HepG2 (cell line): ENCODE data around the gene STMN1. TPM values are rescaled to one million over a fixed set of nuclear protein-coding genes. Genes with fewer than 3 reads are reported as not detected.

ENCODE experiments used
- CENPT ChIP-seq: sonication (generic); formaldehyde crosslinking; IDR thresholded peaks from 2 replicates; pipeline ENCODE4 v1.8.0; 2022; ENCODE audit warnings: low read depth, mild to moderate bottlenecking, moderate library complexity, missing genetic modification reagents
- CREB1 ChIP-seq, 2 experiments: fragments of 450-650 bp in 1 of 2; IDR thresholded peaks; 2 replicates each; pipeline ENCODE4 v1.6.1; 2016 to 2017; ENCODE audit warnings: control low read depth in 1 of 2, mild to moderate bottlenecking in 1 of 2, missing compliant biosample characterization in 1 of 2, missing genetic modification characterization in 1 of 2
- HES4 ChIP-seq: sonication (generic); formaldehyde crosslinking; IDR thresholded peaks from 2 replicates; pipeline ENCODE4 v1.9.0; 2021; ENCODE audit warnings: mild to moderate bottlenecking, missing genetic modification reagents, borderline replicate concordance
- ISX ChIP-seq: sonication (generic); formaldehyde crosslinking; conservative IDR thresholded peaks from 2 replicates; pipeline ENCODE4 v1.5.0; 2020; ENCODE audit warnings: missing genetic modification reagents
- KDM1A ChIP-seq: IDR thresholded peaks from 2 replicates; pipeline ENCODE4 v1.6.1; 2016; ENCODE audit warnings: missing compliant biosample characterization
- MTF1 ChIP-seq: sonication (generic); formaldehyde crosslinking; IDR thresholded peaks from 2 replicates; pipeline ENCODE4 v1.5.0; 2020; ENCODE audit warnings: missing genetic modification reagents
- NCOA5 ChIP-seq: sonication (generic); formaldehyde crosslinking; IDR thresholded peaks from 2 replicates; pipeline ENCODE4 v1.4.0; 2020; ENCODE audit warnings: missing genetic modification reagents
- NFYC ChIP-seq: IDR thresholded peaks from 2 replicates; pipeline ENCODE4 v1.6.1; 2016; ENCODE audit warnings: missing genetic modification reagents, missing compliant biosample characterization
- POGZ ChIP-seq: sonication (generic); formaldehyde crosslinking; IDR thresholded peaks from 2 replicates; pipeline ENCODE4 v1.4.0; 2020; ENCODE audit warnings: mild to moderate bottlenecking, missing genetic modification reagents
- REPIN1 ChIP-seq: sonication (generic); formaldehyde crosslinking; IDR thresholded peaks from 2 replicates; pipeline ENCODE4 v1.8.0; 2022; ENCODE audit warnings: missing genetic modification reagents, low read depth, mild to moderate bottlenecking, borderline replicate concordance
- SP5 ChIP-seq: IDR thresholded peaks from 2 replicates; pipeline ENCODE4 v1.6.1; 2016; ENCODE audit warnings: low read depth, borderline replicate concordance
- YEATS2 ChIP-seq: sonication (generic); formaldehyde crosslinking; IDR thresholded peaks from 2 replicates; pipeline ENCODE4 v1.4.0; 2020; ENCODE audit warnings: missing genetic modification reagents, borderline replicate concordance
- ZBTB38 ChIP-seq: sonication (generic); formaldehyde crosslinking; IDR thresholded peaks from 2 replicates; pipeline ENCODE4 v1.5.1; 2020; ENCODE audit warnings: mild to moderate bottlenecking, missing genetic modification reagents
- ZNF224 ChIP-seq: sonication (generic); formaldehyde crosslinking; IDR thresholded peaks from 2 replicates; pipeline ENCODE4 v1.5.0; 2020; ENCODE audit warnings: mild to moderate bottlenecking, missing genetic modification reagents
- ZNF234 ChIP-seq: sonication (generic); formaldehyde crosslinking; conservative IDR thresholded peaks from 2 replicates; pipeline ENCODE4 v1.5.1; 2020; ENCODE audit warnings: mild to moderate bottlenecking, missing genetic modification reagents
- ZNF274 ChIP-seq: sonication (generic); formaldehyde crosslinking; IDR thresholded peaks from 2 replicates; pipeline ENCODE4 v1.5.1; 2020; ENCODE audit warnings: mild to moderate bottlenecking, missing genetic modification reagents
- ZNF333 ChIP-seq: sonication (generic); formaldehyde crosslinking; IDR thresholded peaks from 2 replicates; pipeline ENCODE4 v1.4.0; 2020; ENCODE audit warnings: mild to moderate bottlenecking, missing genetic modification reagents, borderline replicate concordance
- ZNF446 ChIP-seq: sonication (generic); formaldehyde crosslinking; IDR thresholded peaks from 2 replicates; pipeline ENCODE4 v1.5.0; 2020; ENCODE audit warnings: mild to moderate bottlenecking, missing genetic modification reagents
- ZNF562 ChIP-seq: sonication (generic); formaldehyde crosslinking; IDR thresholded peaks from 2 replicates; pipeline ENCODE4 v1.8.0; 2022; ENCODE audit warnings: missing genetic modification reagents, borderline replicate concordance
- ZNF616 ChIP-seq: sonication (generic); formaldehyde crosslinking; IDR thresholded peaks from 2 replicates; pipeline ENCODE4 v1.5.0; 2020; ENCODE audit warnings: low read depth, mild to moderate bottlenecking, missing genetic modification reagents
- ZNF792 ChIP-seq: IDR thresholded peaks from 2 replicates; pipeline ENCODE4 v1.6.1; 2016
- polyA plus RNA-seq, 8 experiments: library from polyadenylated mRNA; depleted of rRNA in 3 of 8; stranded (reverse) in 7 of 8; unstranded in 1 of 8; fragments of >200 nt; fragmentation: Illumina TruSeq in 4 of 8; extraction: Trizol in 4 of 8; gene quantifications; 2 replicates each; pipeline versions ENCODE4 v1.2.1 to v1.2.3, GENCODE V29; 2011 to 2016; ENCODE audit warnings: low read depth in 4 of 8, missing spikeins in 1 of 8, mixed read lengths in 1 of 8; ENCODE audit not compliant: insufficient read depth in 1 of 8
- total RNA-seq, 5 experiments: library from RNA; depleted of rRNA; stranded (reverse); fragments of >200 nt; fragmentation: Illumina TruSeq; extraction: Trizol; gene quantifications; 2 replicates each; pipeline ENCODE4 v1.2.3, GENCODE V29; 2016; ENCODE audit warnings: low read depth in 1 of 5
- TF ChIP-seq, protein P1 (sequence below): IDR thresholded peaks from 2 replicates; pipeline ENCODE4 v1.6.1; 2016; ENCODE audit warnings: missing compliant biosample characterization, missing genetic modification reagents, borderline replicate concordance
- TF ChIP-seq, protein P2 (sequence below): sonication (generic); formaldehyde crosslinking; IDR thresholded peaks from 2 replicates; pipeline ENCODE4 v1.9.0; 2021; ENCODE audit warnings: mild to moderate bottlenecking, missing genetic modification reagents

Gene STMN1
- total and polyA plus RNA-seq, 2 of the 13 experiments (the other 11 are each of a cell fraction or from before 2014, with no cell fraction given): 45.9 to 409 TPM

DNA sequence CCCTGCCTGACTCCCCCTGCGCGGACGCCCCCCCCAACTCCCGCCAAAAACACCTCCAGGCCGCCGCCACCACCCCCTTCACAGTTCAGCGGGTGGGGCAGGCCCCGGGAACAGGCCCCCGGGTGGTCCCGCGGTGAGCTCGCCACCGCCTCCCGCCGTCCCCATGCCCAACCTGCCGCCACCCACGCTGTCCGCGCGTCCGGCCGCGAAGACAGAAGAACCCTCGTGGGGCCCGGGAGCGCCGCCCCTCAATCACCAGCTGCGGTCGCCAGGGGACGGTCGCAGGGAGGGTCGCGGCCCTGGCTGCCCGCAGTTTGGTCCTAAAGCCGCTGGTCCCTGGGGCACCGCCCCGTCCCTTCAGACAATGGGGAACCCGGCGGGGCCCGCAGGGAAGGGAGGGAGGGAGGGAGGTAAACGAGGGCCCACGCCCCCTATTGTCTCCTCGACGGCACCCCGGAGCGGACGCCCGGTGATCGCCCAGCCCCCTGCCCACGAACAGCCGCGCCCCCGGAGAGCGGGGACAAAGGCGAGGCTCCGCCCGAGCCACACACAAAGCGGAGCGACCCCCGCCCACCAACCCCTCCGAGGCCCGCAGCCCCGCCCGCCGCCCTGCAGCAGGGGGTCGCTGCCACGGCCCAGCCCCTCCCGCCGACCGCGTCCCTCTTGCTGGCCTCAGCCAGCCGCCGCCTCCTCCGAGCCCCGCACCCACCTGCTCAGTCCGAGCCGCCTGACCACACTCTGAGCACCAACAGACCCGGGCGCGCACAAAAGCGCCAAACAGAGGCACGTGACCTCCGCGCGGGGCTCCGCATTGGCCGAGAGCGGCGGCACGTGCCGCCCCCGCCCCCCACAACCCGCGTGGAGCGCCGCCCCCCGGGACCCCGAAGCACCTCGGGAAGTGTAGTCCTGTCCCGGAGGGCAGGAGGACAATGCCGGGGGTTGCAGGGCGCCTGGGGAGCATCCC, at the start of gene STMN1 (continued):
- TF ChIP-seq ZNF333 (CRISPR knock-in tag) (0 out of 2 replicates have a peak, but pooled peaks have one; percentile 38), NCOA5 (CRISPR knock-in tag) (no peak), NFYC (CRISPR knock-in tag) (peak; percentile 83), ZNF224 (CRISPR knock-in tag) (no peak), ZNF616 (CRISPR knock-in tag) (no peak), YEATS2 (no peak), SP5 (CRISPR knock-in tag) (0 out of 2 replicates have a peak, but pooled peaks have one; percentile 47), ZNF234 (CRISPR knock-in tag) (no peak; the same call in 1 of the 2 replicates), REPIN1 (no peak), ZNF446 (CRISPR knock-in tag) (no peak), ZBTB38 (no peak; the same call in 1 of the 2 replicates), POGZ (CRISPR knock-in tag) (no peak; the same call in 1 of the 2 replicates), ISX (CRISPR knock-in tag) (no peak), CENPT (CRISPR knock-in tag) (no peak), ZNF274 (CRISPR knock-in tag) (no peak; the same call in 1 of the 2 replicates), ZNF562 (no peak), CREB1 (IDR thresholded peaks at IDR 0.05) (0 out of 2 replicates have a peak, but pooled peaks have one; percentile 8), CREB1 (CRISPR knock-in tag; IDR thresholded peaks at IDR 0.05) (peak; percentile 39; the same call in 1 of the 2 replicates), MTF1 (no peak), HES4 (no peak), ZNF792 (peak; percentile 54; the same call in 1 of the 2 replicates), KDM1A (CRISPR knock-in tag) (no peak)
- TF ChIP-seq, protein P1, sequence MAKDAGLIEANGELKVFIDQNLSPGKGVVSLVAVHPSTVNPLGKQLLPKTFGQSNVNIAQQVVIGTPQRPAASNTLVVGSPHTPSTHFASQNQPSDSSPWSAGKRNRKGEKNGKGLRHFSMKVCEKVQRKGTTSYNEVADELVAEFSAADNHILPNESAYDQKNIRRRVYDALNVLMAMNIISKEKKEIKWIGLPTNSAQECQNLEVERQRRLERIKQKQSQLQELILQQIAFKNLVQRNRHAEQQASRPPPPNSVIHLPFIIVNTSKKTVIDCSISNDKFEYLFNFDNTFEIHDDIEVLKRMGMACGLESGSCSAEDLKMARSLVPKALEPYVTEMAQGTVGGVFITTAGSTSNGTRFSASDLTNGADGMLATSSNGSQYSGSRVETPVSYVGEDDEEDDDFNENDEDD (CRISPR knock-in tag): peak; percentile 85; the same call in 1 of the 2 replicates
- TF ChIP-seq, protein P2, sequence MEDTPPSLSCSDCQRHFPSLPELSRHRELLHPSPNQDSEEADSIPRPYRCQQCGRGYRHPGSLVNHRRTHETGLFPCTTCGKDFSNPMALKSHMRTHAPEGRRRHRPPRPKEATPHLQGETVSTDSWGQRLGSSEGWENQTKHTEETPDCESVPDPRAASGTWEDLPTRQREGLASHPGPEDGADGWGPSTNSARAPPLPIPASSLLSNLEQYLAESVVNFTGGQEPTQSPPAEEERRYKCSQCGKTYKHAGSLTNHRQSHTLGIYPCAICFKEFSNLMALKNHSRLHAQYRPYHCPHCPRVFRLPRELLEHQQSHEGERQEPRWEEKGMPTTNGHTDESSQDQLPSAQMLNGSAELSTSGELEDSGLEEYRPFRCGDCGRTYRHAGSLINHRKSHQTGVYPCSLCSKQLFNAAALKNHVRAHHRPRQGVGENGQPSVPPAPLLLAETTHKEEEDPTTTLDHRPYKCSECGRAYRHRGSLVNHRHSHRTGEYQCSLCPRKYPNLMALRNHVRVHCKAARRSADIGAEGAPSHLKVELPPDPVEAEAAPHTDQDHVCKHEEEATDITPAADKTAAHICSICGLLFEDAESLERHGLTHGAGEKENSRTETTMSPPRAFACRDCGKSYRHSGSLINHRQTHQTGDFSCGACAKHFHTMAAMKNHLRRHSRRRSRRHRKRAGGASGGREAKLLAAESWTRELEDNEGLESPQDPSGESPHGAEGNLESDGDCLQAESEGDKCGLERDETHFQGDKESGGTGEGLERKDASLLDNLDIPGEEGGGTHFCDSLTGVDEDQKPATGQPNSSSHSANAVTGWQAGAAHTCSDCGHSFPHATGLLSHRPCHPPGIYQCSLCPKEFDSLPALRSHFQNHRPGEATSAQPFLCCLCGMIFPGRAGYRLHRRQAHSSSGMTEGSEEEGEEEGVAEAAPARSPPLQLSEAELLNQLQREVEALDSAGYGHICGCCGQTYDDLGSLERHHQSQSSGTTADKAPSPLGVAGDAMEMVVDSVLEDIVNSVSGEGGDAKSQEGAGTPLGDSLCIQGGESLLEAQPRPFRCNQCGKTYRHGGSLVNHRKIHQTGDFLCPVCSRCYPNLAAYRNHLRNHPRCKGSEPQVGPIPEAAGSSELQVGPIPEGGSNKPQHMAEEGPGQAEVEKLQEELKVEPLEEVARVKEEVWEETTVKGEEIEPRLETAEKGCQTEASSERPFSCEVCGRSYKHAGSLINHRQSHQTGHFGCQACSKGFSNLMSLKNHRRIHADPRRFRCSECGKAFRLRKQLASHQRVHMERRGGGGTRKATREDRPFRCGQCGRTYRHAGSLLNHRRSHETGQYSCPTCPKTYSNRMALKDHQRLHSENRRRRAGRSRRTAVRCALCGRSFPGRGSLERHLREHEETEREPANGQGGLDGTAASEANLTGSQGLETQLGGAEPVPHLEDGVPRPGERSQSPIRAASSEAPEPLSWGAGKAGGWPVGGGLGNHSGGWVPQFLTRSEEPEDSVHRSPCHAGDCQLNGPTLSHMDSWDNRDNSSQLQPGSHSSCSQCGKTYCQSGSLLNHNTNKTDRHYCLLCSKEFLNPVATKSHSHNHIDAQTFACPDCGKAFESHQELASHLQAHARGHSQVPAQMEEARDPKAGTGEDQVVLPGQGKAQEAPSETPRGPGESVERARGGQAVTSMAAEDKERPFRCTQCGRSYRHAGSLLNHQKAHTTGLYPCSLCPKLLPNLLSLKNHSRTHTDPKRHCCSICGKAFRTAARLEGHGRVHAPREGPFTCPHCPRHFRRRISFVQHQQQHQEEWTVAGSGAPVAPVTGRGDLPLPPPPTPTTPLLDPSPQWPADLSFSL: no peak
